Dermis blood vessel endothelial cell (primary cell): Measurements from ENCODE around the gene PITX2. TPM values are rescaled to one million over a fixed set of nuclear protein-coding genes. Genes with fewer than 3 reads are reported as not detected.
A peak's percentile ranks its signal among the peaks of the same experiment; 100 is the strongest.

Experiments
- DNase-seq: peaks from one replicate; pipeline ENCODE4 v3.0.0; 2010
- total RNA-seq: library from RNA; depleted of rRNA; stranded (reverse); fragments of >200 nt; gene quantifications from 2 replicates; pipeline ENCODE4 v1.2.3, GENCODE V29; 2014

Gene PITX2
- not detected in 2 replicates for total RNA-seq

GRCh38 chr4:110622841-110623717 is at the start of gene PITX2:
Gene PITX2, minus strand, starts transcription at chr4:110623077. Its CDS starts 617 bp downstream, at chr4:110622460.
- peak; percentile 90 for DNase-seq

DNA sequence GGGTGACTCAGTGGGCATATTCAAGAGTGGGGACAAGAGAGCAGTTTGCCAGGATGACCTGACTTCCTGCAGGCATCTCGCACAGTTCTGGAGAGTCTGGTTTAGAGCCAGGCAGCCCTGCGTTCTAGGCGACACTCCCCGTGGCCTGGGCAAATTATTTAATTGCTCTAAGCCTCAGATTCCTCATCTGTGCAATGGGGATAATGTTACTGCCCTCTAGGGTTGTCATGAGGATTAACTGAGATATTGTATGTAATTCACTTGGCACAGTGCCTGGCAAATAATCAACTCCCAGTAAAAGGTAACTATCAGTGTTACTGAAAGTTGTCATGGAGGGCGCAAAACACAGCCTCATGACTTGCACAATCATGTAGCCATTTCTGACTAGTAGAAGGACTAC is 48.8 kb upstream of the PITX2 start:
- no peak for DNase-seq

GRCh38 chr4:110669663-110670062 is 46.8 kb upstream of the PITX2 start:
- no peak for DNase-seq

GRCh38 chr4:110668463-110669235 is 45.8 kb upstream of the PITX2 start:
- DNase-seq: no peak

DNA sequence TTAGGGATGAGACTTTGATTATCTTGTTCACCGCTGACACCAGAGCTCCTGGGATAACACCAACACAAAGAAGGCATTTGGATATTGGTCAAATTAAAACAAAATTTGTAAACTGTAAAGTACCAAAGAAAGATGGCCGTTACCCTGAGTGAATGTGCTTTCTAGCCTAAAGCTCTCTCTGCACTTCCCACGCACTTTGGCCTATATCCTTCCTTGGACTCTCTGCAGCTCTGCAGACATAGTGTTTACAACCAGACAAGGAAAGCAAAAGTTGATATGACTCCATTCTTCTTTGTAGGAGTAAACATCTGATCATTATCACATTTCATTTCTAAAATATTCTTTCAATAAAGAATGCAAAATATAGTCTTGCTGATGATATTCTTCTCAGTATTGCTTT is 44.8 kb upstream of the PITX2 start:
- DNase-seq: no peak

- no peak for DNase-seq
Observed at GRCh38 chr4:110666030-110666429, 43.2 kb upstream of the PITX2 start.

- DNase-seq: no peak
Observed at GRCh38 chr4:110663738-110664444, 41.0 kb upstream of the PITX2 start.

GRCh38 chr4:110663206-110663605 is 40.3 kb upstream of the PITX2 start:
- no peak for DNase-seq

DNA sequence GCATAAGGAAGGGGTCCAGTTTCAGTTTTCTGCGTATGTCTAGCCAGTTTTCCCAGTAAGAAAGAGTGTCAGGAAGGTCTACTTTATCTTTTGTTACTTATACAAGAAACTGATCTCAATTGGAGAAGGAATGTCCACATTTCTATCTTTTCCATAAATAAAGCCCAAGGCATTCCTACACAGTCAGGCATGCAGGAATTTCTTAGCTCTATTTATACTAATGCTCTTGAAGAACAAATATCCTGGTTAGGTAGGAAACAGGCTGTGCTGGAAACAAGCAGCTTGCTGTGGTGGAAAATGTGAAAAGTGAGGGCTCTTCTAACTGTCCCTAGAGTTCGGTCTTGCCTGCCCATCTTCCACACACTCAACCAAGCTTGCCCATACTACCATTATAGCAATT is 37.9 kb upstream of the PITX2 start:
- no peak for DNase-seq

GRCh38 chr4:110654254-110654635 is 31.4 kb upstream of the PITX2 start:
- no peak for DNase-seq

DNA sequence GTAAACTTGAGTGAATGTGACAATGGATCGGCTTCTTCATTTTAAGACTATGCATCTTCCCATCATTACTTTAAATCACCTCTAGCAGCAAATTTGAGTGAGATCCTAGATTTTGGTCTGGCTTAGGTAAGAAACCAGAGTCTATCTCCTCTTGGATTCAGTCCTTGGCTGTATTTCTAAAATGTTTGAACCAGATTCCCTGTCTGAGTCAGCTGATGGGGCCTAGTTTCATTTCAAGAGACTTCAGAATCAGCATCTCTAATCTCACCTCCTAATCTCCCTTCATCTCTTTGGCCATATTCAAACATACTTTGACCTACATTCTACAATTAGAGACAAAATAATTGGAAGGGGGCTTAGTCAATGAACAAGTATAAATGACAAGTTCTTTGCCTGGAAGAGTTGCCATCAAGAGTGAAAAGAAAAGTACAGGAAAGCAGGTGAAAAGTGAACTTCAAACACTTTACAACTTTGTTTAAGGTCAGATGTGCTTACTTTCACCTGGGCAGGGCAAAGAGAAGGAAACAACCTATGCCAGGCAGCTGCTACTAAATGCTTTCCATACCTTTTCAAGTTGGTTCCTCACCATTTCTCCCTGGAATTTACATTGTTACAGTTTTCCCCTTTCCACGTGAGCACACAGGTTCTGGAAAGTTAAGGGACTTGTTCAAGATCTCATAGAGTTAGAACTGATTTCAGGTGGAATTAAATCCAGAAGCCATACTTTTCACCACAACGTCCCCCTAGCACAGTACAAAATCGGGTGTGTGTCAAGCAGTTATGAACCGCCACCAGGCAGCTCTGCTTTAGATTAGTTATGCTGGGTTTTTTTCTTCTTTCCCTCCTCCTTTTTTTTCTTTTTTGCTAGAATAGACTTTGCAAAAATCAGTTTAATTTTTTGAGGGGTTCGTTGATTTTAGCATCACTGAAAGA is 30.7 kb upstream of the PITX2 start:
- no peak for DNase-seq

GRCh38 chr4:110644008-110644407 is 21.1 kb upstream of the PITX2 start:
- no peak for DNase-seq

GRCh38 chr4:110643096-110643495 is 20.2 kb upstream of the PITX2 start:
- DNase-seq: no peak

DNA sequence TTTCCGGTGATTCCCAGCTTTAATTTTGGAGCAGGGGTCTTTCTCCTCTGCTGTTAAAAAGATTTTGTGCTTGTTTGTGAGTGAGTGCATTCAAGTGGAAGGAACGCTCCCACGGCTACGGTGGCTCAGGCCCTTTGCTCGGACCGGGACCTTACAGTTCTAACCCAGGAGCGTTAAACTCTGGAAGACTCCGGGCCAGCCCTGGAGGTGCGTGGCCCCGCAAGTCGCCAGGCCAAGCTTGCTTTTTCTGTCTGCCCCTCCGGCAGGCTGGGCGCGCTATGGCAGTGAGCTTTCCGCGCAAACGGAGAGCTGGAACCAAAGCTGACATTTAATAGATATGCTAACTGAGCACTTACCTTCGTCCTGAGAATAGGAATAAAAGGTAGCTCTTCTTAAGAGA is 18.3 kb upstream of the PITX2 start:
- DNase-seq: no peak

GRCh38 chr4:110640576-110640975 is 17.7 kb upstream of the PITX2 start:
- DNase-seq: no peak

DNA sequence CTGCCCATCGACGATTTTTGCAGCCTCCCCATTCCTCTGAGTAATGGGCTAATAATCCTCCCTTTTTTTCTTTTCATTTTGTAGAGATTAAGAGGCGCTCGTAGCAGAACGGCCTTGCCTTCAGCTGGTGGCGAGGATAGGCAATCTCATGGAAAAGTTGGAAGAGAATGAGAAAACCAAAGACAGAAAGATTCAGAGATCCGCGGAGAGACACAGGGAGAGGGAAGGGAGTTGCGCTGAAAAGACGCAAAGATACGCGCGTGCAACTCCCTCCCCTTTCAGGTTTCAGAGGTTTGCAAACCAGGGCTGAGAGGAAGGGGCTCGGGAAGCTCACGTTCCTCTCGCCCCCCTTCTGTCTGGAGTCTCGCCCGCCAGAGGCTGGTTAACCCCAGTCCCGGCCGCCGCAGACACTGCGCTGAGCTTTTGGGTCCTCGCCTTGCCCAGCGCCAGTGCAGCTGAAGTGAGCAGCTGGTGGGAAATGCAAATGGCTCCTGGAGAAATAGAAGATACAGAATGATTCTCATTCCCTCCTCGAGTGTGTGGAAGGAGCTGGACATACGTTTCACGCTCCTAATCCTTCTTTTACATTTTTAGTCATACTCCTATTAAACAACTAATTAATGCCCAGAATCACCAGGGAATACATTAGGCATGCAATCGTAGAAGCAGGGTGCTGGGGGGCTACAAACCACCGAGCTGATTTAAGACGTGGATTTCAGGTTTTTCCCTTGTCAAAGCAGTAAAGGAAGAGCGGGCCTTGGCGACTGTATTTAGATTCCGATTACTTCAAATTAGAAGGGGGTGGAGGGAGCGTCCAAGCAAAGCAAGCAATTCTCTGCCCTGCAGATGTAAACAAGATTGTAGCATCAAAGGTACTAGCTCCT is 16.6 kb upstream of the PITX2 start:
- DNase-seq: no peak

DNA sequence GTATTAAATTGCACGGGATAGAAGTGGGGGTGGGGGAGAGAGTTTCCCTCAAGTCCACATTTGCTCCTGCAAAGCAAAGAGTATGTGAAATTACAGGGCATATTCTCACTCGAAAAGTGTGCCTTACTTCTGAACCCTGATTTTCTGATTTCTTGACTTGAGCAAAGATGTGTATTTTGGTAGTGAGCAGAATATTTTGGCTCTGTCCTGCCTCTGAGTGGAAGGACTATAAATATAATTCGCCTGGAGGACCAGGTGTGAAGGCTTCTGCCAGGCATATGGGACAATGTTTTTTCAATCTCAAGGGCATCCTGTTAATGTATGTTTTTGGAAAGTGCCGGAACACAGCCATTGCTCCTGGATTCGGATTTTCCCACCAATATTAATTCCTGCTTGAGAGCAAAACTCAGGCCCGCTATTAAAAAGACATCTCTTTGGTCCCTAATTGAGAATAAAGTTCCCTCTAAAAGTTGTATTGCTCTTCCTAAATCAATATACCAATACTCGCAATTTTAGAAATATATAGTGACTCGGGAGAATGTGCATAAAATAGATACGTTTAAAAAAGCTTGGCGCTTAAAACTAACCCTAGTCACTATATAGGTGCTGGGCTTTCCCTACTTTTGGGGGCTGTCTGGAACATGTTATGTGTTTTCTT is 15.3 kb upstream of the PITX2 start:
- DNase-seq: no peak

- DNase-seq: no peak
Observed at GRCh38 chr4:110637408-110638088, 14.7 kb upstream of the PITX2 start.

GRCh38 chr4:110636680-110637407 is 14.0 kb upstream of the PITX2 start:
- DNase-seq: no peak
